Glutamatergic neuron (in vitro differentiated cells): ENCODE data around the gene OR8J1. TPM values are rescaled to one million over a fixed set of nuclear protein-coding genes. Genes with fewer than 3 reads are reported as not detected.

Source experiments
- DNase-seq: peaks from one replicate; pipeline ENCODE4 v3.0.0; 2022
- H3K27ac Mint-ChIP-seq: one replicate; pipeline ENCODE4 v1.8.0; 2020; ENCODE audit warnings: mild to moderate bottlenecking, mixed read lengths, inconsistent platforms; ENCODE audit not compliant: unreplicated experiment
- H3K27me3 Mint-ChIP-seq: one replicate; pipeline ENCODE4 v1.8.0; 2020; ENCODE audit warnings: mild to moderate bottlenecking, moderate library complexity, mixed read lengths, inconsistent platforms; ENCODE audit not compliant: unreplicated experiment
- H3K36me3 Mint-ChIP-seq: one replicate; pipeline ENCODE4 v1.8.0; 2020; ENCODE audit warnings: mild to moderate bottlenecking, mixed read lengths, inconsistent platforms; ENCODE audit not compliant: unreplicated experiment
- H3K4me1 Mint-ChIP-seq: one replicate; pipeline ENCODE4 v1.8.0; 2020; ENCODE audit warnings: mild to moderate bottlenecking, low read depth, mixed read lengths, inconsistent platforms; ENCODE audit not compliant: unreplicated experiment
- H3K4me3 Mint-ChIP-seq: one replicate; pipeline ENCODE4 v1.8.0; 2020; ENCODE audit warnings: mild to moderate bottlenecking, mixed read lengths, inconsistent platforms; ENCODE audit not compliant: unreplicated experiment
- H3K9me3 Mint-ChIP-seq: one replicate; pipeline ENCODE4 v1.8.0; 2020; ENCODE audit warnings: mild to moderate bottlenecking, moderate library complexity, mixed read lengths, inconsistent platforms; ENCODE audit not compliant: unreplicated experiment
- CTCF ChIP-seq: fragments of 200-600 bp; sonication (generic); IDR thresholded peaks from one replicate; pipeline ENCODE4 v1.5.0; 2021; ENCODE audit not compliant: partially characterized antibody, unreplicated experiment
- total RNA-seq: library from RNA; stranded (reverse); fragmentation: NEBNext Ultra II Directional; extraction: Animal tissue kit (Norgen Biotek cat#: 25700); gene quantifications from one replicate; pipeline ENCODE4 v1.2.1, GENCODE V29; 2021; ENCODE audit not compliant: unreplicated experiment

The OR8J1 gene
- total RNA-seq, 1 donor from 2014 or later: not detected

GRCh38 chr11:56340289-56340688 lies 13.8 kb upstream of the OR8J1 start:
- Mint-ChIP-seq H3K27ac (no peak overlapping the region), H3K36me3 (no peaks in the 10 kb centered on the region), H3K27me3 (no peaks in the 10 kb centered on the region), H3K4me1 (no peaks in the 10 kb centered on the region), H3K4me3 (no peak overlapping the region), H3K9me3 (peaks cover 3% of the 10 kb centered on the region)
- no peak for DNase-seq
- no peak for TF ChIP-seq CTCF

- Mint-ChIP-seq H3K27ac (no peak within 1 kb of the TSS), H3K4me1 (no peaks in the 10 kb centered on the region), H3K9me3 (no peaks in the 10 kb centered on the region), H3K36me3 (no peaks in the 10 kb centered on the region), H3K27me3 (no peaks in the 10 kb centered on the region), H3K4me3 (no peak within 1 kb of the TSS)
- DNase-seq: no peak
- no peak for TF ChIP-seq CTCF
These were observed 8.4 kb upstream of the OR8J1 start, which contains the start of gene OR8K1 for GRCh38 chr11:56345739-56346138. OR8K1 (plus strand) TSS chr11:56346039; CDS start chr11:56346039, 0 bp downstream.

GRCh38 chr11:56375324-56375723 lies 21.2 kb downstream of the OR8J1 start, which contains the start of gene OR8U1:
OR8U1 (plus strand) TSS chr11:56375624; CDS start chr11:56375624, 0 bp downstream.
- H3K9me3 Mint-ChIP-seq: no peaks in the 10 kb centered on the region
- H3K27me3 Mint-ChIP-seq: no peaks in the 10 kb centered on the region

GRCh38 chr11:56380120-56380519 lies 26.0 kb downstream of the OR8J1 start:
- Mint-ChIP-seq H3K4me3 (no peak overlapping the region), H3K4me1 (no peaks in the 10 kb centered on the region), H3K36me3 (no peaks in the 10 kb centered on the region), H3K27me3 (no peaks in the 10 kb centered on the region), H3K27ac (no peak overlapping the region), H3K9me3 (no peaks in the 10 kb centered on the region)
- TF ChIP-seq CTCF: no peak
- no peak for DNase-seq

More at GRCh38 chr11:56375324-56375723, 21.2 kb downstream of the OR8J1 start, which contains the start of gene OR8U1:
- Mint-ChIP-seq H3K36me3 (no peaks in the 10 kb centered on the region), H3K4me1 (no peaks in the 10 kb centered on the region), H3K4me3 (no peak within 1 kb of the TSS), H3K27ac (no peak within 1 kb of the TSS)
- DNase-seq: no peak
- TF ChIP-seq CTCF: no peak

GRCh38 chr11:56394381-56394780 lies 40.3 kb downstream of the OR8J1 start:
- H3K36me3 Mint-ChIP-seq: no peaks in the 10 kb centered on the region
- TF ChIP-seq CTCF: no peak

More at GRCh38 chr11:56394381-56394780, 40.3 kb downstream of the OR8J1 start:
- DNase-seq: no peak
- no peaks in the 10 kb centered on the region for H3K4me1 Mint-ChIP-seq
- H3K4me3 Mint-ChIP-seq: no peak overlapping the region
- H3K9me3 Mint-ChIP-seq: no peaks in the 10 kb centered on the region
- no peak overlapping the region for H3K27ac Mint-ChIP-seq
- H3K27me3 Mint-ChIP-seq: no peaks in the 10 kb centered on the region
